ENCODE results near the gene DRD1.
"Not testable (repeated sequence)": the region's sequence is repeated elsewhere in the genome, so short reads cannot be mapped to it uniquely, and the experiment has no call there.

DRD1 gene

DNA sequence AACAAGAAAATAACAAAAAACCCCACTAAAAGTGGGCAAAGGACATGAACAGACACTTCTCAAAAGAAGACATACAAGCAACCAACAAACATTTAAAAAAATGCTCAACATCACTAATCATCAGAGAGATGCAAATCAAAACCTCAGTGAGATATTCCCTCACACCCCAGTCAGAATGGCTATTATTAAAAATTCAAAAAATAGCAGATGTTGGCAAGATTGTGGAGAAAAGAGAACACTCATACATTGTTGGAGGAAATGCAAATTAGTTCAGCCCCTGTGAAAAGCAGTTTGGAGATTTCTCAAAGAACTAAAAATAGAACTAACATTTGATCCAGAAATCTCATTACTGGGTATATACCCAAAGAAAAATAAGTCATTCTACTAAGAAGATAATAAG, 19.4 kb downstream of the DRD1 start:
- not testable (repeated sequence) for DNase-seq

DNA sequence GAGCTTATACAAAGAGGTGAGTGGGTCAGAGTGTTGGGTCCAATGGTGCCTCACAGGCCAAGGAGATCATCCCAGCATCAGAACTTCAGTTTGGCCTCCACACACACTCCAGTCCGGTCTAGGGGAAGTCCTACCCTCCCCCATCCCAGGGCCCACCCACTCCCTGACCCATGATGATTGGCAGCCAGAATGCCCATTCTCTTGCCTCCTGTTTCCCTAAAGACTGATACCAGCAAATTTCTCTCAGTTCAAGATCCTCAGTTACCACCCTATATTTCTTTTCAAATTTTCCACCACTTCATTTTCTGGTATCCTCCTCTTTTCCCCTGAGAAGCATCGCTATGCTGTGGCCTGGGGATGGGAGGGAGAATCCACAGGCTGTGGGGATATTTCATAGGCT, 21.9 kb downstream of the DRD1 start:
- DNase-seq, result no peak

DNA sequence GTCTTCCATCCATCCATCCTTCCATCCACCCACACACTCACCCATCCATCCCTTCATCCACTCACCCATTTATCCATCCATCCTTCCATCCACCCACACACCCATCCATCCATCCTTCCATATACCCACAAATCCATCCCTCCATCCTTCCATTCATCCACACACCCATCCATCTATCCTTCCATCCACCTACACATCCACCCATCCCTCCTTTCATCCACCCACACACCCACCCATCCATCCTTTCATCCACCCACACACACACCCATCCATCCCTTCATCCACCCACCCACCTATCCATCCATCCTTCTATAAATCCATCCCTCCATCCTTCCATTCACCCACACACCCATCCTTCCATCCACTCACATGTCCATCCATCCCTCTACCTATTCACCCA, 23.6 kb downstream of the DRD1 start:
- DNase-seq, result no peak

DNA sequence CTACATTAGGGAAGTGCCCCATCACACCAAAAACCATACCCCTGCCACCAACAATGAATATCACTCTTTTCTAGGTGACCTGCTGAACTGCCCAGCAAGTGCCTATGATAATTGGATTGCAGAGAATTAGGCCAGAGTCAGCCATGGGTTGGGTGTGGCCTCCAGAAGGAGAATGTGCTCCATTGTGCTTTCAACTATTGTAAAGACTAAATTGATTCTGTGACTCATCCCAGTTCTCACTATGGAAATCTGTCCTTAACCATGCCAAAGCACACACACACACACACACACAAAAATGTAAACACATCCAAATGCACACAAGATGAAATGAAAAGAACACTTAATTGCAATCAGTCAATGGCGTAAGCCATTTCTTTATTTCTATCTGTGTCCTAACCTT, 25.7 kb downstream of the DRD1 start:
- DNase-seq, result no peak

DNA sequence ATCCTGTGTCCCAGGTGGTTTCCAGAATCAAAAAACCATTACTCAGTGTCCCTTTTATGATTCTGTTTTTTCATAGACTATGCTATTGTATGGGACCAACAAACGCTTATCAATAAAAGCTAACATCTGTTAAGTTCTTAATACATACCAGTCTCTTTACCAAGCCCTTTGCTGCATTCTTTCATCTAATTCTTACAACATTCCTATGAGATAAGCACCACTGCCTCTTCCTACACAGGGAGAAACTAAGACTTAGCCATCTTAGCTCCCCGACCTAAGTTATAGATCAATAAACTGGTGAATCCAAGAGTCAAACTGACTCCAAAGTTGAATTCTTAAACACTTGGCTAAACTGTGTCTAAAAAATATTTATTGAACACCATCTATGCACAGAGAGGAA, 26.6 kb downstream of the DRD1 start:
- no peak for DNase-seq

DNA sequence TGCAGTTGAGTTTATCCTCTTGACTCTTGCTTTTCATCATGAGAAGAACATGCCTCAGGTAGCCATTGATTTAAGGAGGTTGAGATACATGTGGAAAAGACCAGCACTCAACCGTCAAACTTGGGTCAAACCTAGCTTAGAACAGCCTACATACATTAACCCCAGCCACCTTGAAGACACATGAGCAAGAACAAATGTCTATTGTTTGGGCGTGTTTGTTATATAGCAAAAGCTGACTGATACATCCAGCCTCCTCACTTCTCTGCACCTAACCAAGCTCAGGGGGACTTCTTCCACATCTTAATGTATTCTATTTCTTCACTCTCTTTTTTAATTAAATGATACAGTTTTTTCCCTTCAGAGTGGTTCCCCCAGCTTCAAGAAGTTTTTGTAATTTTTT, 28.7 kb downstream of the DRD1 start:
- DNase-seq, result no peak

DNA sequence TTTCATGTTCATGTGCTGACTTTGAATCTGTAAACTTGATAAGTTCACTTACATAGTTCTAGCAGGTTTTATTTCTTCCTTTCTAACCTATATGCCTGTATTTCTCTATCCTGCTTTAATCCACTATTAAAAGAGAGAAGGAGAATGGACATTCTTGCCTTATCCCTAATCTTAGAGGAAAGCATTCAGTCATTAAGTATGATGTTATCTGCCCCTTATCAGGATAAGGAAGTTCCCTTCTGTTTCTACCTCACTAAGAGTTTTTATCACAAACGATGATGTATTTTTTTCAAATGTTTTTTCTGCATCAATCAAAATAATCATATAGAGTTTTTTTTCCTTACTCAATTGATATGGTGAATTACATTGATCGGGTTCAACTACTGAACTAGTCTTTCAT, 33.1 kb downstream of the DRD1 start:
- DNase-seq, result no peak

DNA sequence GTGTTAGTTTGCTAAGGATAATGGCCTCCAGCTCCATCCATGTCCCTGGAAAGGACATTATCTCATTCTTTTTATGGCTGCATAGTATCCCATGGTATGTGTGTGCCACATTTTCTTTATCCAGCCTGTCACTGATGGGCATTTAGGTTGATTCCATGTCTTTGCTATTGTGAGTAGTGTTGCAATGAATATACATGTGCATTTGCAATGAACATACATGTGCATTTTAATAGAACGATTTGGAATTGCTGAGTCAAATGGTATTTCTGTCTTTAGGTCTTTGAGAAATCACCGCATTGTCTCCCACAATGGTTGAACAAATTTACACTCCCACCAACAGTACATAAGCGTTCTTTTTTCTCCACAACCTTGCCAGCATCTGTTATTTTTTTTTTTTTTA, 37.7 kb downstream of the DRD1 start:
- no peak for DNase-seq

DNA sequence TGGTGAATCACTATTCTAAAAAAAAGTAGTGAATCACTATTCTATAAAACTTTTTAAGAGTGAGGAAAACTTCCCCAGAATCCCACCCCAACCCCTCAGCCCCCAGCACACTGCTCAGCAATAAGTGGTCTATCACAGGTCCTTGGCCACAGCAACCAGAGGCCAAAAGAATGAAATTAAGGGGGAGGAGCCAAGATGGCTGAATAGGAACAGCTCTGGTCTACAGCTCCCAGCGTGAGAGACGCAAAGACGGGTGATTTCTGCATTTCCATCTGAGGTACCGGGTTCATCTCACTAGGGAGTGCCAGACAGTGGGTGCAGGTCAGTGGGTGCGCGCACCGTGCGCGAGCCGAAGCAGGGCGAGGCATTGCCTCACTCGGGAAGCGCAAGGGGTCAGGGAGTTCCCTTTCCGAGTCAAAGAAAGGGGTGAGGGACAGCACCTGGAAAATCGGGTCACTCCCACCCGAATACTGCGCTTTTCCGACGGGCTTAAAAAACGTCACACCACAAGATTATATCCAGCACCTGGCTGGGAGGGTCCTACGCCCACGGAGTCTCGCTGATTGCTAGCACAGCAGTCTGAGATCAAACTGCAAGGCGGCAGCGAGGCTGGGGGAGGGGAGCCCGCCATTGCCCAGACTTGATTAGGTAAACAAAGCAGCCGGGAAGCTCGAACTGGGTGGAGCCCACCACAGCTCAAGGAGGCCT, 46.2 kb downstream of the DRD1 start:
- DNase-seq, result not testable (repeated sequence)

DNA sequence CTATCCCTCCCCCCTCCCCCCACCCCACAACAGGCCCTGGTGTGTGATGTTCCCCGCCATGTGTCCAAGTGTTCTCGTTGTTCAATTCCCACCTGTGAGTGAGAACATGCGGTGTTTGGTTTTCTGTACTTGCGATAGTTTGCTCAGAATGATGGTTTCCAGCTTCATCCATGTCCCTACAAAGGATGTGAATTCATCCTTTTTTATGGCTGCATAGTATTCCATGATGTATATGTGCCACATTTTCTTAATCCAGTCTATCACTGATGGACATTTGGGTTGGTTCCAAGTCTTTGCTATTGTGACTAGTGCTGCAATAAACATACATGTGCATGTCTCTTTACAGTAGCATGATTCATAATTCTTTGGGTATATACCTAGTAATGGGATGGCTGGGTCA, 48.6 kb downstream of the DRD1 start:
- not testable (repeated sequence) for DNase-seq

DNA sequence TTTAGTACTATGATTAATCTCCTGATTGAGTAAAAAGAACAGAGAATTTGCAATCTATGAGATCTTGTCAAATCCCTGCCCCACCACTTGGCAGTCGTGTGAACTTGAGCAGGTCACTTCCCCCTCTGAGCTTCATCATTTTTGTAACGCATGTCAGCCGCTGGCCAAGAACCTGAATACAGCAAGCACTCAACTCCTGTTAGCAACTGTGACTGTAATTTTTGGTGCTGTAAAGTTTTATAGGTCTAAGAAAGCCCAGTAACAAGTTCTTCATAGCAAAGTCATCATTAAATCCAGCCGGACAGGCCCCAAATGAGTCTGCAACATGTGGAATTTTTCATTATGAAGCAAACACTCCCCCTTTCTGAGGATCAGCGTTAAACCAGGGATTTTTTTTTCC, 49.4 kb downstream of the DRD1 start:
- no peak for DNase-seq

DNA sequence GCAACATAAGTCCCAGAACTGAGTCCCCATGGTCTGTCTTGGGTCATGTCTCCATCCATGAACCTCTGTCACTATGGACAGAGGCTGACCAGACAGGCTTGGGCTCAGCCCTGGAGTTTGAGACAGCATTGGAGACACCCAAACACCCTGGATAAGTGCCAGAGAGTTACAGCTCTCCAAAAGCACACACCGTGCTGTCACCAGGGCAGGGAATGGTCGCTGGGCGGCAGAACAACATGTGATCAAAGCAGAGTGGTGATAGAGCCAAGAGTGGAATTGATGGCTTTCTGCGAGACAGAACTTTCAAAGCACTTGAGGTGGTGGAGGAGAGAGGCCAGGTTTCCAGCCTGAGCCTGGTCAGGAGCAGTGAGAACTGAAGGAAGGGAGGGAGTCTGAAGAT, 50.1 kb downstream of the DRD1 start:
- DNase-seq, result no peak

DNA sequence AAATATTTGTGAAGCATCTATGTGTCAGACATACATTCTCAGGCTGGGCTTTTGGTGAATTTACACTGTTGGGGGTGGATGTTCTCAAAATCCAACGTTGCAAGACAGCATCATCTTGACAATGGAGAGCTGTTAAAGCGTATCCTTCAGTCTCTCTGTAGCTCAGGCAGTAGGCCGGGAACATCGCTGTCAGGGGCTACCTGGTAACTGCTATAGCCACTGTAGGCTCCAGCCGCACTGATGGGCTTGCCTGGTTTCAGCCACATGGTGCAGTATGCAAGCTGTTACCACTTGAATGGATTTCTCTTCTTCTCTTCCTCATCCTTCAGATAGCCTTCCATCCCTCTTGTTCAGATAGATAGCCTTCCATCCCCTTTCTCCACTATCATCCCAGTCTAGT, 51.7 kb downstream of the DRD1 start:
- no peak for DNase-seq

DNA sequence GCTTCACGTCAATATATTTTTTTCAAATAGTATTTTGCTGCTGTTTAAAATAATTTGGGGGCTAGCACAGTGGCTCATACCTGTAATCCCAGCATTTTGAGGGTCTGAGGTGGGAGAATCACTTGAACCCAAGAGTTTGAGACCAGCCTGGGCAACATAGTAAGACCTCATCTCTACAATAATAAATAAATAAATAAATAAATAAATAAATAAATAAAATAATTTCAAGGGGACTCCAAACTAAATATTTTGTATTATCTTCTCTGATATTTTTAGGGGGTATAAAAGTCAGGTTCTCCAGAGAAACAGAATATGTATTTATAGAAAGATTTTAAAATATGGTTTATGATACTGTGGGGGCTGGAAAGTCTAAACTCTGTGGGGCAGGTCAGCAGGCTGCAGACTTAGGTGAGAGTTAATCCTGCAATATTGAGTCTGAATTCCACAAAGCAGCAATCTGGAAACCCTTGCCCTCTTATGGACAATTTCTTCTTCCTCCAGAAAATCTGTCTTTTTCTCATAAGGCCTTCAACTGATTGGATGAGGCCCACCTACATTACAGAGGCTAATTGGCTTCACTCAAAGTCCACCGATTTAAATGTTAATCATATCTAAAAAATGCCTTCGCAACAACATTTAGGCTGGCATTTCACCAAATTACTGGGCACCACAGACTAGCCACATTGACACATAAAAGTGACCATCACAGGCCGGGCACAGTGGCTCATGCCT, 53.5 kb downstream of the DRD1 start:
- no peak for DNase-seq

Data from CD4-positive, alpha-beta T cell treated with Interleukin-17A for 4 hours (primary cell).